H9 (cell line): ENCODE data around the gene TMEM87A. TPM values are rescaled to one million over a fixed set of nuclear protein-coding genes. Genes with fewer than 3 reads are reported as not detected.

Experiments used
- DNase-seq: peaks from one replicate; pipeline ENCODE4 v3.0.0-alpha.2; 2017
- H2AFZ ChIP-seq: one replicate; pipeline ENCODE4 v1.6.1; 2013; ENCODE audit warnings: mild to moderate bottlenecking, low read length, control low read depth, moderate library complexity
- H2AK5ac ChIP-seq: 2 replicates; pipeline ENCODE4 v1.6.1; 2013; ENCODE audit warnings: low read length, control low read depth, mixed read lengths; ENCODE audit not compliant: insufficient read length
- H2BK120ac ChIP-seq: one replicate; pipeline ENCODE4 v1.6.1; 2013; ENCODE audit warnings: low read depth, mild to moderate bottlenecking, low read length, control low read depth, inconsistent platforms; ENCODE audit not compliant: poor library complexity, severe bottlenecking
- H2BK12ac ChIP-seq: 2 replicates; pipeline ENCODE4 v1.6.1; 2013; ENCODE audit warnings: low read length, control low read depth, mixed read lengths, low read depth; ENCODE audit not compliant: insufficient read length
- H2BK15ac ChIP-seq: 2 replicates; pipeline ENCODE4 v1.6.1; 2013; ENCODE audit warnings: low read depth, low read length, control low read depth
- H2BK20ac ChIP-seq: one replicate; pipeline ENCODE4 v1.6.1; 2013; ENCODE audit warnings: low read depth, mild to moderate bottlenecking, low read length, control low read depth, inconsistent platforms; ENCODE audit not compliant: poor library complexity, severe bottlenecking
- H2BK5ac ChIP-seq: 2 replicates; pipeline ENCODE4 v1.6.1; 2013; ENCODE audit warnings: low read length, control low read depth, mixed read lengths; ENCODE audit not compliant: insufficient read length
- H3K14ac ChIP-seq: 2 replicates; pipeline ENCODE4 v1.6.1; 2013; ENCODE audit warnings: low read length, control low read depth; ENCODE audit not compliant: insufficient read depth
- H3K18ac ChIP-seq: 2 replicates; pipeline ENCODE4 v1.6.1; 2013; ENCODE audit warnings: low read depth, mild to moderate bottlenecking, mixed read lengths, low read length, control low read depth; ENCODE audit not compliant: insufficient read length
- H3K23ac ChIP-seq: 2 replicates; pipeline ENCODE4 v1.6.1; 2013; ENCODE audit warnings: low read length, control low read depth, mixed read lengths, low read depth; ENCODE audit not compliant: insufficient read length
- H3K23me2 ChIP-seq: 2 replicates; pipeline ENCODE4 v1.6.1; 2013; ENCODE audit warnings: low read depth, mild to moderate bottlenecking, mixed read lengths, low read length, control low read depth; ENCODE audit not compliant: insufficient read length, poor library complexity, severe bottlenecking
- H3K27ac ChIP-seq: 2 replicates; pipeline ENCODE4 v1.5.1; 2013; ENCODE audit warnings: low read length, control low read depth, mixed read lengths, low read depth; ENCODE audit not compliant: insufficient read length
- H3K27me3 ChIP-seq: 2 replicates; pipeline ENCODE4 v1.6.1; 2013; ENCODE audit warnings: low read length, control low read depth, inconsistent platforms; ENCODE audit not compliant: insufficient read depth
- H3K4ac ChIP-seq: 2 replicates; pipeline ENCODE4 v1.6.1; 2013; ENCODE audit warnings: low read depth, mild to moderate bottlenecking, control low read depth, inconsistent platforms, low read length, moderate library complexity
- H3K4me1 ChIP-seq: 2 replicates; pipeline ENCODE4 v1.6.1; 2013; ENCODE audit warnings: low read length, control low read depth, inconsistent platforms; ENCODE audit not compliant: insufficient read depth
- H3K4me2 ChIP-seq: 2 replicates; pipeline ENCODE4 v1.6.1; 2013; ENCODE audit warnings: low read length, control low read depth, mixed read lengths; ENCODE audit not compliant: insufficient read length, insufficient read depth
- H3K56ac ChIP-seq: 2 replicates; pipeline ENCODE4 v1.6.1; 2013; ENCODE audit warnings: low read depth, mild to moderate bottlenecking, mixed read lengths, low read length, control low read depth; ENCODE audit not compliant: insufficient read length
- H3K79me1 ChIP-seq: 2 replicates; pipeline ENCODE4 v1.6.1; 2013; ENCODE audit warnings: low read depth, mild to moderate bottlenecking, moderate library complexity, low read length, control low read depth, inconsistent platforms; ENCODE audit not compliant: insufficient read depth, poor library complexity, severe bottlenecking
- H3K79me2 ChIP-seq: 2 replicates; pipeline ENCODE4 v1.6.1; 2013; ENCODE audit warnings: low read length, control low read depth, inconsistent platforms; ENCODE audit not compliant: insufficient read depth
- H3K9ac ChIP-seq: 2 replicates; pipeline ENCODE4 v1.6.1; 2013; ENCODE audit warnings: low read length, control low read depth, mixed read lengths; ENCODE audit not compliant: insufficient read length; ENCODE audit errors: extremely low read depth
- H3K9me3 ChIP-seq: one replicate; pipeline ENCODE4 v1.6.1; 2013; ENCODE audit warnings: low read depth, low read length, inconsistent platforms; ENCODE audit not compliant: control insufficient read depth
- H3T11ph ChIP-seq: one replicate; pipeline ENCODE4 v1.6.1; 2013; ENCODE audit warnings: mild to moderate bottlenecking, low read length, control low read depth, inconsistent platforms
- H4K20me1 ChIP-seq: one replicate; pipeline ENCODE4 v1.6.1; 2013; ENCODE audit not compliant: control insufficient read depth, insufficient read length, insufficient read depth
- H4K5ac ChIP-seq: 2 replicates; pipeline ENCODE4 v1.6.1; 2013; ENCODE audit warnings: low read depth, mild to moderate bottlenecking, mixed read lengths, low read length, control low read depth; ENCODE audit not compliant: insufficient read length
- H4K8ac ChIP-seq: replicated peaks from 2 replicates; pipeline ENCODE4 v1.6.1; 2013; ENCODE audit warnings: low read length, control low read depth, mixed read lengths, low read depth; ENCODE audit not compliant: insufficient read length
- H4K91ac ChIP-seq: 2 replicates; pipeline ENCODE4 v1.6.1; 2013; ENCODE audit warnings: low read depth, mild to moderate bottlenecking, moderate library complexity, mixed read lengths, low read length, control low read depth; ENCODE audit not compliant: insufficient read length
- H3K27ac Mint-ChIP-seq, 3 experiments: 2 replicates in 2 of 3; 3 replicates in 1 of 3; pipeline ENCODE4 v1.8.0; 2020 to 2021; ENCODE audit warnings: mixed read lengths in 3 of 3, mild to moderate bottlenecking in 1 of 3, moderate library complexity in 1 of 3
- H3K27me3 Mint-ChIP-seq: 2 replicates; pipeline ENCODE4 v1.8.0; 2021; ENCODE audit warnings: low read depth, mild to moderate bottlenecking, moderate library complexity, mixed read lengths
- H3K36me3 Mint-ChIP-seq, 3 experiments: 2 replicates in 2 of 3; 3 replicates in 1 of 3; pipeline ENCODE4 v1.8.0; 2020 to 2021; ENCODE audit warnings: low read depth in 3 of 3, mixed read lengths in 3 of 3; ENCODE audit not compliant: insufficient read depth in 1 of 3
- H3K4me1 Mint-ChIP-seq, 2 experiments: 2 replicates each; pipeline ENCODE4 v1.8.0; 2020; ENCODE audit warnings: mixed read lengths in 2 of 2
- H3K4me3 Mint-ChIP-seq, 2 experiments: 2 replicates in 1 of 2; 3 replicates in 1 of 2; pipeline ENCODE4 v1.8.0; 2020 to 2021; ENCODE audit warnings: mild to moderate bottlenecking in 2 of 2, mixed read lengths in 2 of 2, moderate library complexity in 1 of 2
- H3K9me3 Mint-ChIP-seq, 2 experiments: 2 replicates in 1 of 2; 3 replicates in 1 of 2; pipeline ENCODE4 v1.8.0; 2020; ENCODE audit warnings: mild to moderate bottlenecking in 2 of 2, mixed read lengths in 2 of 2, moderate library complexity in 1 of 2
- WGBS: extraction: QIAGEN DNeasy Blood & Tissue Kit; methylation state at CpG from one replicate; pipeline ENCODE4 v1.1.7; 2013; ENCODE audit warnings: missing lambda C conversion rate, low lambda C conversion rate, mixed read lengths; ENCODE audit not compliant: insufficient read length; ENCODE audit errors: extremely low coverage; 5-methylcytosine and 5-hydroxymethylcytosine counted together
- total RNA-seq: library from RNA; stranded (reverse); gene quantifications from 2 replicates; pipeline ENCODE4 v1.2.1, GENCODE V29; 2021
- TF ChIP-seq, protein P1 (sequence below): fragments of 200-600 bp; sonication (generic); conservative IDR thresholded peaks from 3 replicates; pipeline ENCODE4 v1.8.0; 2021; ENCODE audit warnings: antibody characterized with exemption, mild to moderate bottlenecking

The TMEM87A gene
- total RNA-seq, 1 experiment from 2014 or later, result 46.7 TPM

GRCh38 chr15:42198516-42198915 is 74.7 kb downstream of the TMEM87A start:
- no peaks in the 10 kb centered on the region for H3K23me2 ChIP-seq
- H3K9ac ChIP-seq, result no peak overlapping the region
- H3K4me1 ChIP-seq, result no peaks in the 10 kb centered on the region
- H3K56ac ChIP-seq, result no peak overlapping the region
- H4K5ac ChIP-seq, result no peak overlapping the region
- Mint-ChIP-seq H3K4me3 (no peak overlapping the region), H3K4me1 (no peaks in the 10 kb centered on the region), H3K9me3 (no peaks in the 10 kb centered on the region; a peak in 1 of 5 replicates), H3K27ac (no peak overlapping the region), H3K27me3 (no peaks in the 10 kb centered on the region), H3K36me3 (peaks cover 9 to 37% (median 17%) of the 10 kb centered on the region in 3 experiments)
- no peak for DNase-seq
- no peak overlapping the region for H2AFZ ChIP-seq
- no peak overlapping the region for H4K8ac ChIP-seq
- TF ChIP-seq, protein P1, sequence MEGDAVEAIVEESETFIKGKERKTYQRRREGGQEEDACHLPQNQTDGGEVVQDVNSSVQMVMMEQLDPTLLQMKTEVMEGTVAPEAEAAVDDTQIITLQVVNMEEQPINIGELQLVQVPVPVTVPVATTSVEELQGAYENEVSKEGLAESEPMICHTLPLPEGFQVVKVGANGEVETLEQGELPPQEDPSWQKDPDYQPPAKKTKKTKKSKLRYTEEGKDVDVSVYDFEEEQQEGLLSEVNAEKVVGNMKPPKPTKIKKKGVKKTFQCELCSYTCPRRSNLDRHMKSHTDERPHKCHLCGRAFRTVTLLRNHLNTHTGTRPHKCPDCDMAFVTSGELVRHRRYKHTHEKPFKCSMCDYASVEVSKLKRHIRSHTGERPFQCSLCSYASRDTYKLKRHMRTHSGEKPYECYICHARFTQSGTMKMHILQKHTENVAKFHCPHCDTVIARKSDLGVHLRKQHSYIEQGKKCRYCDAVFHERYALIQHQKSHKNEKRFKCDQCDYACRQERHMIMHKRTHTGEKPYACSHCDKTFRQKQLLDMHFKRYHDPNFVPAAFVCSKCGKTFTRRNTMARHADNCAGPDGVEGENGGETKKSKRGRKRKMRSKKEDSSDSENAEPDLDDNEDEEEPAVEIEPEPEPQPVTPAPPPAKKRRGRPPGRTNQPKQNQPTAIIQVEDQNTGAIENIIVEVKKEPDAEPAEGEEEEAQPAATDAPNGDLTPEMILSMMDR, result no peak
- no peaks in the 10 kb centered on the region for H3K27me3 ChIP-seq
- no peak overlapping the region for H2BK120ac ChIP-seq
- no peak overlapping the region for H3K14ac ChIP-seq
- no peaks in the 10 kb centered on the region for H3K79me1 ChIP-seq
- H2BK15ac ChIP-seq, result no peak overlapping the region
- H2BK12ac ChIP-seq, result no peak overlapping the region
- no peak overlapping the region for H3K4ac ChIP-seq
- no peak overlapping the region for H3K23ac ChIP-seq
- H3K79me2 ChIP-seq, result no peaks in the 10 kb centered on the region
- no peak overlapping the region for H3T11ph ChIP-seq
- no CpG with 5 or more reads among the region's 1 CpG for WGBS
- no peak overlapping the region for H3K18ac ChIP-seq
- no peak overlapping the region for H2BK5ac ChIP-seq
- H2AK5ac ChIP-seq, result no peak overlapping the region
- no peak overlapping the region for H3K27ac ChIP-seq
- no peaks in the 10 kb centered on the region for H3K9me3 ChIP-seq
- H4K91ac ChIP-seq, result no peak overlapping the region
- H2BK20ac ChIP-seq, result no peak overlapping the region
- H3K4me2 ChIP-seq, result no peak overlapping the region
- no peaks in the 10 kb centered on the region for H4K20me1 ChIP-seq
